Fibroblast of skin of abdomen (primary cell): Measurements from ENCODE around the gene TXNDC11.

ENCODE experiments used
- DNase-seq: peaks from one replicate; pipeline ENCODE4 v3.0.0-alpha.2; 2013

TXNDC11 gene

GRCh38 chr16:11689031-11689840 is 53.4 kb downstream of the TXNDC11 start:
- no peak for DNase-seq

- DNase-seq: no peak
Measured at GRCh38 chr16:11688520-11688886, 54.2 kb downstream of the TXNDC11 start.

- DNase-seq: no peak
Measured at GRCh38 chr16:11687601-11688519, 54.8 kb downstream of the TXNDC11 start.

GRCh38 chr16:11686713-11687380 is 55.8 kb downstream of the TXNDC11 start:
- no peak for DNase-seq

GRCh38 chr16:11685844-11686618 is 56.6 kb downstream of the TXNDC11 start:
- DNase-seq: peak; percentile 37

- DNase-seq: no peak
Measured at GRCh38 chr16:11684231-11685025, 58.2 kb downstream of the TXNDC11 start.

- no peak for DNase-seq
Measured at GRCh38 chr16:11683145-11683544, 59.5 kb downstream of the TXNDC11 start.

GRCh38 chr16:11682655-11683096 is 60.0 kb downstream of the TXNDC11 start:
- DNase-seq: peak; percentile 86

GRCh38 chr16:11681976-11682654 is 60.5 kb downstream of the TXNDC11 start:
- DNase-seq: no peak

GRCh38 chr16:11681556-11681955 is 61.1 kb downstream of the TXNDC11 start:
- no peak for DNase-seq

GRCh38 chr16:11679941-11680911 is 62.4 kb downstream of the TXNDC11 start:
- no peak for DNase-seq

GRCh38 chr16:11679250-11679649 is 63.4 kb downstream of the TXNDC11 start:
- no peak for DNase-seq

GRCh38 chr16:11677959-11678881 is 64.4 kb downstream of the TXNDC11 start:
- DNase-seq: no peak

- no peak for DNase-seq
Measured at GRCh38 chr16:11677451-11677951, 65.2 kb downstream of the TXNDC11 start.

GRCh38 chr16:11676799-11677198 is 65.9 kb downstream of the TXNDC11 start:
- no peak for DNase-seq

- no peak for DNase-seq
Measured at GRCh38 chr16:11675561-11676511, 66.8 kb downstream of the TXNDC11 start.
